Neuronal stem cell (in vitro differentiated cells): ENCODE data around the gene TMEM59.

Source experiments
- DNase-seq: peaks from one replicate; pipeline ENCODE4 v3.0.0-alpha.2; 2013; ENCODE audit warnings: low spot score
- H2AFZ ChIP-seq: one replicate; pipeline ENCODE4 v1.6.1; 2013; ENCODE audit warnings: mild to moderate bottlenecking, low read length, inconsistent platforms
- H2AK5ac ChIP-seq: 2 replicates; pipeline ENCODE4 v1.6.1; 2013; ENCODE audit warnings: low read depth, mild to moderate bottlenecking, inconsistent platforms, low read length, moderate library complexity, mixed read lengths
- H2BK120ac ChIP-seq: 2 replicates; pipeline ENCODE4 v1.6.1; 2013; ENCODE audit warnings: low read depth, mild to moderate bottlenecking, inconsistent platforms, low read length, moderate library complexity, mixed read lengths
- H2BK12ac ChIP-seq: one replicate; pipeline ENCODE4 v1.6.1; 2013; ENCODE audit warnings: low read length, inconsistent platforms
- H2BK15ac ChIP-seq: 2 replicates; pipeline ENCODE4 v1.6.1; 2013; ENCODE audit warnings: mild to moderate bottlenecking, low read length, inconsistent platforms, mixed read lengths
- H2BK5ac ChIP-seq: one replicate; pipeline ENCODE4 v1.6.1; 2013; ENCODE audit warnings: inconsistent platforms, mild to moderate bottlenecking, low read length, moderate library complexity
- H3K14ac ChIP-seq: one replicate; pipeline ENCODE4 v1.6.1; 2013; ENCODE audit warnings: low read length, inconsistent platforms
- H3K18ac ChIP-seq: 2 replicates; pipeline ENCODE4 v1.6.1; 2013; ENCODE audit warnings: low read length, inconsistent platforms
- H3K23ac ChIP-seq: 2 replicates; pipeline ENCODE4 v1.6.1; 2013; ENCODE audit warnings: low read depth, mild to moderate bottlenecking, mixed read lengths, low read length, inconsistent platforms; ENCODE audit not compliant: poor library complexity
- H3K27ac ChIP-seq: replicated peaks from 3 replicates; pipeline ENCODE4 v1.5.1; 2013; ENCODE audit warnings: low read length, inconsistent platforms
- H3K27me3 ChIP-seq, 3 experiments: 2 replicates each; pipeline ENCODE4 v1.6.1; 2013; ENCODE audit warnings: low read length in 3 of 3, mild to moderate bottlenecking in 2 of 3, inconsistent platforms in 1 of 3, low read depth in 1 of 3, mixed read lengths in 1 of 3, moderate library complexity in 1 of 3; ENCODE audit not compliant: control insufficient read depth in 3 of 3, insufficient read depth in 3 of 3
- H3K36me3 ChIP-seq, 2 donors: replicated peaks in 1 of 2; 2 replicates each; pipeline ENCODE4 v1.6.1; 2013; ENCODE audit warnings: low read length in 2 of 2; ENCODE audit not compliant: control insufficient read depth in 2 of 2, insufficient read depth in 2 of 2
- H3K4ac ChIP-seq: 2 replicates; pipeline ENCODE4 v1.6.1; 2013; ENCODE audit warnings: inconsistent platforms, mild to moderate bottlenecking, low read length, moderate library complexity
- H3K4me1 ChIP-seq, 2 donors: 1 replicate in 1 of 2; 2 replicates in 1 of 2; pipeline ENCODE4 v1.6.1; 2013; ENCODE audit warnings: low read length in 2 of 2, low read depth in 1 of 2; ENCODE audit not compliant: control insufficient read depth in 2 of 2, insufficient read depth in 1 of 2
- H3K4me2 ChIP-seq: one replicate; pipeline ENCODE4 v1.6.1; 2013; ENCODE audit warnings: mild to moderate bottlenecking, low read length, inconsistent platforms; ENCODE audit not compliant: insufficient read depth, poor library complexity, severe bottlenecking
- H3K4me3 ChIP-seq, 2 donors: 2 replicates each; pipeline ENCODE4 v1.5.1; 2013; ENCODE audit warnings: low read length in 2 of 2, mild to moderate bottlenecking in 2 of 2, inconsistent platforms in 1 of 2, moderate library complexity in 1 of 2
- H3K79me1 ChIP-seq: one replicate; pipeline ENCODE4 v1.6.1; 2013; ENCODE audit warnings: low read depth, mild to moderate bottlenecking, inconsistent platforms, low read length, moderate library complexity
- H3K9ac ChIP-seq: one replicate; pipeline ENCODE4 v1.6.1; 2013; ENCODE audit warnings: mild to moderate bottlenecking, low read depth, low read length, inconsistent platforms; ENCODE audit not compliant: poor library complexity
- H3K9me3 ChIP-seq, 2 donors: replicated peaks in 1 of 2; 2 replicates each; pipeline versions ENCODE3 to v1.6.1; 2013; ENCODE audit warnings: low read length in 2 of 2, mild to moderate bottlenecking in 2 of 2, inconsistent platforms in 1 of 2, low read depth in 1 of 2, mixed read lengths in 1 of 2, moderate library complexity in 1 of 2; ENCODE audit not compliant: control insufficient read depth in 2 of 2, insufficient read depth in 1 of 2
- H4K8ac ChIP-seq: one replicate; pipeline ENCODE4 v1.6.1; 2013; ENCODE audit warnings: low read depth, mild to moderate bottlenecking, inconsistent platforms, low read length, moderate library complexity
- H4K91ac ChIP-seq: one replicate; pipeline ENCODE4 v1.6.1; 2013; ENCODE audit warnings: low read length, low read depth, mild to moderate bottlenecking, inconsistent platforms; ENCODE audit not compliant: poor library complexity
- WGBS, 2 donors: extraction: QIAGEN DNeasy Blood & Tissue Kit; methylation state at CpG; one replicate each; pipeline ENCODE4 v1.1.7; 2013; ENCODE audit warnings: missing lambda C conversion rate in 2 of 2, mixed read lengths in 1 of 2; ENCODE audit not compliant: insufficient read length in 2 of 2, insufficient replicate concordance in 1 of 2; ENCODE audit errors: extremely low coverage in 2 of 2; 5-methylcytosine and 5-hydroxymethylcytosine counted together

Gene TMEM59

GRCh38 chr1:54094001-54094729 lies 41.2 kb upstream of the TMEM59 start:
- Histone ChIP-seq H2AFZ (no peak overlapping the region), H3K14ac (no peak overlapping the region)

GRCh38 chr1:54091666-54092065 lies 38.7 kb upstream of the TMEM59 start:
- H3K27me3 ChIP-seq = peaks cover 0 to 16% (median 0%) of the 10 kb centered on the region in 3 experiments
- H3K4ac ChIP-seq = no peak overlapping the region
- H3K9ac ChIP-seq = no peak overlapping the region
- H3K9me3 ChIP-seq = no peaks in the 10 kb centered on the region
- H3K18ac ChIP-seq = no peak overlapping the region
- no peak overlapping the region for H2AK5ac ChIP-seq
- H3K4me3 ChIP-seq = no peak overlapping the region
- no peak for DNase-seq
- H3K4me1 ChIP-seq = peaks cover 0 to 2% of the 10 kb centered on the region in 2 donors
- H3K27ac ChIP-seq = no peak overlapping the region
- no peak overlapping the region for H3K23ac ChIP-seq
- H2BK120ac ChIP-seq = no peak overlapping the region
- H3K36me3 ChIP-seq = peaks cover 0 to 11% of the 10 kb centered on the region in 2 donors
- H2BK15ac ChIP-seq = no peak overlapping the region
- 100% methylated on average over 1 of the region's 3 CpGs; no CpG with 5 or more reads in 1 of the 2 donors for WGBS, 2 donors
- H3K79me1 ChIP-seq = peaks cover 1% of the 10 kb centered on the region
- no peak overlapping the region for H3K14ac ChIP-seq
- no peak overlapping the region for H2BK5ac ChIP-seq
- H4K91ac ChIP-seq = no peak overlapping the region
- H3K4me2 ChIP-seq = no peak overlapping the region
- H4K8ac ChIP-seq = no peak overlapping the region
- H2AFZ ChIP-seq = no peak overlapping the region
- H2BK12ac ChIP-seq = no peak overlapping the region

More at GRCh38 chr1:54094001-54094729, 41.2 kb upstream of the TMEM59 start:
- Histone ChIP-seq H4K8ac (no peak overlapping the region), H3K27me3 (peaks cover 0 to 16% (median 0%) of the 10 kb centered on the region in 3 experiments), H3K4ac (no peak overlapping the region), H2AK5ac (no peak overlapping the region), H3K4me2 (no peak overlapping the region), H3K18ac (no peak overlapping the region), H3K36me3 (peaks cover 0 to 20% of the 10 kb centered on the region in 2 donors), H3K9me3 (no peaks in the 10 kb centered on the region), H2BK12ac (no peak overlapping the region), H2BK15ac (no peak overlapping the region), H2BK5ac (no peak overlapping the region), H3K4me3 (no peak overlapping the region), H4K91ac (no peak overlapping the region), H3K23ac (no peak overlapping the region), H3K9ac (no peak overlapping the region), H3K4me1 (peaks cover 0 to 2% of the 10 kb centered on the region in 2 donors), H3K79me1 (no peaks in the 10 kb centered on the region), H3K27ac (no peak overlapping the region), H2BK120ac (no peak overlapping the region)
- no CpG with 5 or more reads among the region's 4 CpGs for WGBS, 2 donors
- DNase-seq = no peak

GRCh38 chr1:54088385-54088784 lies 35.4 kb upstream of the TMEM59 start:
- Histone ChIP-seq H3K9ac (no peak overlapping the region), H3K4me2 (no peak overlapping the region), H3K4ac (no peak overlapping the region), H3K9me3 (no peaks in the 10 kb centered on the region), H3K14ac (no peak overlapping the region), H3K18ac (no peak overlapping the region), H3K36me3 (peaks cover 0 to 7% of the 10 kb centered on the region in 2 donors), H3K23ac (no peak overlapping the region), H3K27ac (no peak overlapping the region), H3K79me1 (peaks cover 2% of the 10 kb centered on the region), H4K91ac (no peak overlapping the region), H2BK5ac (no peak overlapping the region), H3K4me3 (no peak overlapping the region), H2AFZ (no peak overlapping the region), H2BK120ac (no peak overlapping the region), H2AK5ac (no peak overlapping the region), H2BK15ac (no peak overlapping the region), H4K8ac (no peak overlapping the region), H2BK12ac (no peak overlapping the region), H3K4me1 (no peaks in the 10 kb centered on the region), H3K27me3 (peaks cover 0 to 13% (median 0%) of the 10 kb centered on the region in 3 experiments)
- no CpG with 5 or more reads among the region's 5 CpGs for WGBS, 2 donors
- no peak for DNase-seq

- Histone ChIP-seq H3K14ac (no peak overlapping the region), H3K79me1 (peaks cover 2% of the 10 kb centered on the region), H4K91ac (no peak overlapping the region), H3K4ac (no peak overlapping the region), H4K8ac (no peak overlapping the region), H2BK12ac (no peak overlapping the region), H3K27ac (no peak overlapping the region), H2BK5ac (no peak overlapping the region), H3K9ac (no peak overlapping the region), H2AK5ac (no peak overlapping the region), H3K23ac (peak overlapping the region; percentile 77), H3K4me3 (no peak overlapping the region), H3K4me2 (no peak overlapping the region), H2AFZ (no peak overlapping the region), H2BK120ac (no peak overlapping the region), H3K4me1 (no peaks in the 10 kb centered on the region), H2BK15ac (no peak overlapping the region), H3K9me3 (no peaks in the 10 kb centered on the region), H3K27me3 (no peaks in the 10 kb centered on the region), H3K18ac (no peak overlapping the region), H3K36me3 (peaks cover 0 to 7% of the 10 kb centered on the region in 2 donors)
- DNase-seq = no peak
- no CpG with 5 or more reads among the region's 1 CpG for WGBS, 2 donors
Measured at GRCh38 chr1:54086754-54087153, 33.8 kb upstream of the TMEM59 start.
